Neuronal stem cell (in vitro differentiated cells): Measurements from ENCODE around the gene FHIT.
A peak's percentile ranks its signal among the peaks of the same experiment; 100 is the strongest.

Experiments
- DNase-seq: peaks from one replicate; pipeline ENCODE4 v3.0.0-alpha.2; 2013; ENCODE audit warnings: low spot score
- H2AFZ ChIP-seq: one replicate; pipeline ENCODE4 v1.6.1; 2013; ENCODE audit warnings: mild to moderate bottlenecking, low read length, inconsistent platforms
- H2AK5ac ChIP-seq: 2 replicates; pipeline ENCODE4 v1.6.1; 2013; ENCODE audit warnings: low read depth, mild to moderate bottlenecking, inconsistent platforms, low read length, moderate library complexity, mixed read lengths
- H2BK120ac ChIP-seq: 2 replicates; pipeline ENCODE4 v1.6.1; 2013; ENCODE audit warnings: low read depth, mild to moderate bottlenecking, inconsistent platforms, low read length, moderate library complexity, mixed read lengths
- H2BK12ac ChIP-seq: one replicate; pipeline ENCODE4 v1.6.1; 2013; ENCODE audit warnings: low read length, inconsistent platforms
- H2BK15ac ChIP-seq: 2 replicates; pipeline ENCODE4 v1.6.1; 2013; ENCODE audit warnings: mild to moderate bottlenecking, low read length, inconsistent platforms, mixed read lengths
- H2BK5ac ChIP-seq: one replicate; pipeline ENCODE4 v1.6.1; 2013; ENCODE audit warnings: inconsistent platforms, mild to moderate bottlenecking, low read length, moderate library complexity
- H3K14ac ChIP-seq: one replicate; pipeline ENCODE4 v1.6.1; 2013; ENCODE audit warnings: low read length, inconsistent platforms
- H3K18ac ChIP-seq: 2 replicates; pipeline ENCODE4 v1.6.1; 2013; ENCODE audit warnings: low read length, inconsistent platforms
- H3K23ac ChIP-seq: 2 replicates; pipeline ENCODE4 v1.6.1; 2013; ENCODE audit warnings: low read depth, mild to moderate bottlenecking, mixed read lengths, low read length, inconsistent platforms; ENCODE audit not compliant: poor library complexity
- H3K27ac ChIP-seq: replicated peaks from 3 replicates; pipeline ENCODE4 v1.5.1; 2013; ENCODE audit warnings: low read length, inconsistent platforms
- H3K27me3 ChIP-seq, 3 experiments: 2 replicates each; pipeline ENCODE4 v1.6.1; 2013; ENCODE audit warnings: low read length in 3 of 3, mild to moderate bottlenecking in 2 of 3, inconsistent platforms in 1 of 3, low read depth in 1 of 3, mixed read lengths in 1 of 3, moderate library complexity in 1 of 3; ENCODE audit not compliant: control insufficient read depth in 3 of 3, insufficient read depth in 3 of 3
- H3K36me3 ChIP-seq, 2 donors: replicated peaks in 1 of 2; 2 replicates each; pipeline ENCODE4 v1.6.1; 2013; ENCODE audit warnings: low read length in 2 of 2; ENCODE audit not compliant: control insufficient read depth in 2 of 2, insufficient read depth in 2 of 2
- H3K4ac ChIP-seq: 2 replicates; pipeline ENCODE4 v1.6.1; 2013; ENCODE audit warnings: inconsistent platforms, mild to moderate bottlenecking, low read length, moderate library complexity
- H3K4me1 ChIP-seq, 2 donors: 1 replicate in 1 of 2; 2 replicates in 1 of 2; pipeline ENCODE4 v1.6.1; 2013; ENCODE audit warnings: low read length in 2 of 2, low read depth in 1 of 2; ENCODE audit not compliant: control insufficient read depth in 2 of 2, insufficient read depth in 1 of 2
- H3K4me2 ChIP-seq: one replicate; pipeline ENCODE4 v1.6.1; 2013; ENCODE audit warnings: mild to moderate bottlenecking, low read length, inconsistent platforms; ENCODE audit not compliant: insufficient read depth, poor library complexity, severe bottlenecking
- H3K4me3 ChIP-seq, 2 donors: 2 replicates each; pipeline ENCODE4 v1.5.1; 2013; ENCODE audit warnings: low read length in 2 of 2, mild to moderate bottlenecking in 2 of 2, inconsistent platforms in 1 of 2, moderate library complexity in 1 of 2
- H3K79me1 ChIP-seq: one replicate; pipeline ENCODE4 v1.6.1; 2013; ENCODE audit warnings: low read depth, mild to moderate bottlenecking, inconsistent platforms, low read length, moderate library complexity
- H3K9ac ChIP-seq: one replicate; pipeline ENCODE4 v1.6.1; 2013; ENCODE audit warnings: mild to moderate bottlenecking, low read depth, low read length, inconsistent platforms; ENCODE audit not compliant: poor library complexity
- H3K9me3 ChIP-seq, 2 donors: replicated peaks in 1 of 2; 2 replicates each; pipeline versions ENCODE3 to v1.6.1; 2013; ENCODE audit warnings: low read length in 2 of 2, mild to moderate bottlenecking in 2 of 2, inconsistent platforms in 1 of 2, low read depth in 1 of 2, mixed read lengths in 1 of 2, moderate library complexity in 1 of 2; ENCODE audit not compliant: control insufficient read depth in 2 of 2, insufficient read depth in 1 of 2
- H4K8ac ChIP-seq: one replicate; pipeline ENCODE4 v1.6.1; 2013; ENCODE audit warnings: low read depth, mild to moderate bottlenecking, inconsistent platforms, low read length, moderate library complexity
- H4K91ac ChIP-seq: one replicate; pipeline ENCODE4 v1.6.1; 2013; ENCODE audit warnings: low read length, low read depth, mild to moderate bottlenecking, inconsistent platforms; ENCODE audit not compliant: poor library complexity
- WGBS, 2 donors: extraction: QIAGEN DNeasy Blood & Tissue Kit; methylation state at CpG; one replicate each; pipeline ENCODE4 v1.1.7; 2013; ENCODE audit warnings: missing lambda C conversion rate in 2 of 2, mixed read lengths in 1 of 2; ENCODE audit not compliant: insufficient read length in 2 of 2, insufficient replicate concordance in 1 of 2; ENCODE audit errors: extremely low coverage in 2 of 2; 5-methylcytosine and 5-hydroxymethylcytosine counted together

Gene FHIT

GRCh38 chr3:60697132-60697531 is 554.1 kb downstream of the FHIT start:
- no peak overlapping the region for H3K27ac ChIP-seq
- no peaks in the 10 kb centered on the region for H3K27me3 ChIP-seq

DNA sequence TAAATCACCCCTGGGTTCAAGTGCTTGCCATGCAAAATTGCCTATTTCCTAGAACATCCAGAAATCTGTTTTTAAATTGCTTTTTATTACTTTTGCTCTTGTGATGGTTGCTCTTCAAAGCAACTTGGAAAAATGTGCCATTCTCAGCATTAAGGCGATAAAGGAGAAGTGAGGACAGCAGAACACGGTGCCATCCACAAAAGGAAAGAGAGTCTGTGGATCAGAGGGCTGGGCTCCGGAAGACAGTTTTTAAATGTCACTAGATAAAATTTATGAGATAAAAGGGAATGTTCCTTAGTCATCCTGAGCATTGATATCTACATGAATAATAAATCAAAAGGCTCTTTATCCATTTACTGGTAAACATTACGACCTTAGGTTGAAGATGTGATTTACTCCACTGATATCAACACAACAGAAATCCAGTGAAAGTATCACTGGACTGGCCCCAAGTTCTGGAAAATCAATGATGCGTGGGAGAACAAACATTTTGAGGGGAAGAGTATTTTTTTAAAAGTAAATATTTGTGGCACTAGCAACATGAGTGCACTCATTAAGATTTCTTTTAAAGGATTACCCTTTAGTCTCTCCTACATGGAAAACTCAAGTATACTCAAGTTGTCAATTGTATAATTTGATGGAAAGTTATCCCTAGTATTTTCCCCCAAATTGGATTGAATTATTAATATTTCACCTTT is 554.7 kb downstream of the FHIT start:
- Histone ChIP-seq H3K79me1 (no peaks in the 10 kb centered on the region), H2BK5ac (no peak overlapping the region), H3K18ac (no peak overlapping the region), H3K4ac (no peak overlapping the region), H3K27ac (no peak overlapping the region), H2BK15ac (no peak overlapping the region), H2BK12ac (no peak overlapping the region), H3K9ac (no peak overlapping the region), H2BK120ac (no peak overlapping the region), H4K8ac (no peak overlapping the region), H3K9me3 (peaks cover 0 to 2% of the 10 kb centered on the region in 2 donors), H3K14ac (no peak overlapping the region), H2AK5ac (no peak overlapping the region), H3K23ac (no peak overlapping the region), H4K91ac (no peak overlapping the region), H3K4me2 (no peak overlapping the region), H3K27me3 (no peaks in the 10 kb centered on the region), H3K4me1 (peaks cover 0 to 6% of the 10 kb centered on the region in 2 donors), H3K4me3 (no peak overlapping the region), H3K36me3 (no peaks in the 10 kb centered on the region), H2AFZ (no peak overlapping the region)
- no peak for DNase-seq
- no CpG with 5 or more reads among the region's 5 CpGs for WGBS, 2 donors

More at GRCh38 chr3:60697132-60697531, 554.1 kb downstream of the FHIT start:
- Histone ChIP-seq H3K4ac (no peak overlapping the region), H2BK15ac (no peak overlapping the region), H2BK5ac (no peak overlapping the region), H3K4me3 (no peak overlapping the region), H2BK12ac (no peak overlapping the region), H3K18ac (no peak overlapping the region), H2AK5ac (no peak overlapping the region), H3K9me3 (peaks cover 0 to 2% of the 10 kb centered on the region in 2 donors), H3K14ac (no peak overlapping the region), H3K23ac (no peak overlapping the region), H3K36me3 (no peaks in the 10 kb centered on the region), H4K8ac (no peak overlapping the region), H3K9ac (no peak overlapping the region), H3K4me1 (peaks cover 0 to 6% of the 10 kb centered on the region in 2 donors), H2BK120ac (no peak overlapping the region), H4K91ac (no peak overlapping the region), H3K79me1 (no peaks in the 10 kb centered on the region), H2AFZ (no peak overlapping the region), H3K4me2 (no peak overlapping the region)
- no peak for DNase-seq

DNA sequence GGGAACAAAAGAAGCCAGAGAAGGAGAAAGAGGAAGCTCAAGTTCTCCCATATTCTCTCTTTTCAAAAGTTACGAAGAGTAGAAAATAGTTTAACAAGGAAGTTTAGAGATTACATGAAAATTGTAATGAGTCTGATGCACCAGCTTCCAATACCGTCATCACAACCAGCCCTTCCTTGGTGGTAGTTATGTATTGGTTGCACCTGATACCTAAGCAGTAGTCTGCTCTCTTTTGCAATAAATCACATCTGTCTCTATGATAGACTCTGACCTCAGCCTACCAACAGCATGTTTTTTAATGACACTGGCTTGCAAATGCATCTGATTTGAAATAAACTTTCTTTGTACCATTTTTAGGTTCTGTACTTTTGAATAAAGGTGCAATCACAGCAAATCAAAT is 575.8 kb downstream of the FHIT start:
- no peak overlapping the region for H2BK15ac ChIP-seq
- no peak for DNase-seq
- no peak overlapping the region for H3K4ac ChIP-seq
- no peak overlapping the region for H2AK5ac ChIP-seq
- peaks cover 0 to 4% of the 10 kb centered on the region in 2 donors for H3K9me3 ChIP-seq
- no peaks in the 10 kb centered on the region for H3K27me3 ChIP-seq
- no peak overlapping the region for H2AFZ ChIP-seq
- H3K4me2 ChIP-seq, result no peak overlapping the region
- H2BK5ac ChIP-seq, result no peak overlapping the region
- no peak overlapping the region for H3K18ac ChIP-seq
- H2BK12ac ChIP-seq, result no peak overlapping the region
- H4K8ac ChIP-seq, result no peak overlapping the region
- no CpG with 5 or more reads among the region's 2 CpGs for WGBS, 2 donors
- H3K14ac ChIP-seq, result no peak overlapping the region
- no peaks in the 10 kb centered on the region for H3K36me3 ChIP-seq
- H3K27ac ChIP-seq, result no peak overlapping the region
- H3K9ac ChIP-seq, result no peak overlapping the region
- H2BK120ac ChIP-seq, result no peak overlapping the region
- no peaks in the 10 kb centered on the region for H3K79me1 ChIP-seq
- peaks cover 0 to 5% of the 10 kb centered on the region in 2 donors for H3K4me1 ChIP-seq
- H4K91ac ChIP-seq, result no peak overlapping the region
- no peak overlapping the region for H3K4me3 ChIP-seq
- no peak overlapping the region for H3K23ac ChIP-seq

- no peaks in the 10 kb centered on the region for H3K36me3 ChIP-seq
- no peak overlapping the region for H3K4me2 ChIP-seq
- no peak overlapping the region for H2AK5ac ChIP-seq
- no peaks in the 10 kb centered on the region for H3K79me1 ChIP-seq
- H3K27ac ChIP-seq, result no peak overlapping the region
- no peak overlapping the region for H3K4me3 ChIP-seq
- H4K8ac ChIP-seq, result no peak overlapping the region
- H4K91ac ChIP-seq, result no peak overlapping the region
- no peak overlapping the region for H3K18ac ChIP-seq
- H3K14ac ChIP-seq, result no peak overlapping the region
- H3K9ac ChIP-seq, result no peak overlapping the region
- H2BK120ac ChIP-seq, result no peak overlapping the region
- H3K4me1 ChIP-seq, result peaks cover 2 to 9% of the 10 kb centered on the region in 2 donors
- no peak overlapping the region for H2BK15ac ChIP-seq
- H2BK5ac ChIP-seq, result no peak overlapping the region
- no peak overlapping the region for H3K23ac ChIP-seq
- H3K9me3 ChIP-seq, result peaks cover 0 to 4% of the 10 kb centered on the region in 2 donors
- no peak overlapping the region for H2BK12ac ChIP-seq
- no peak for DNase-seq
- no peaks in the 10 kb centered on the region for H3K27me3 ChIP-seq
- no peak overlapping the region for H3K4ac ChIP-seq
- H2AFZ ChIP-seq, result peak overlapping the region; percentile 1
- WGBS, 2 donors, result no CpG with 5 or more reads among the region's 1 CpG
These were observed 576.4 kb downstream of the FHIT start for GRCh38 chr3:60674870-60675269.
